NCI-H2196 treated with DMSO at 0.1 percent for 48 hours (cell line): Measurements from ENCODE around the gene ACIN1.

ENCODE experiments used
- DNase-seq: peaks from one replicate; lab custom pipeline; 2025; ENCODE audit not compliant: unreplicated experiment; lab: John Stamatoyannopoulos, UW

Gene ACIN1

DNA sequence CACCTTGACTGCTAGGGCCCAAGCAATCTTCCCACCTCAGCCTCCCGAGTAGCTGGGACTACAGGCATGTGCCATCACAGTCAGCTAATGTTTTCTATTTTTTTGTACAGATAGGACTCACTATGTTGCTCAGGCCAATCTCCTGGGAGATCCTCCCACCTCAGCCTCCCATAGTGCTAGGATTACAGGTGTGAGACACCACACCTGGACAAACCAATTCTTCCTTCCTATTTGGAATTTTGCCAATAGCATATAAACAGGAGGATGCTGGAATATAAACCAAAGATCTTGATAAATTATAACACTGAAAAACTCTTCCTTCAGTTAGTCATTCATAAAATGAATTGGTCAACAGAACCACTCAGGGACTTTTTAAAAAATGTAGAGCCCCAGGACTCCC is 8.4 kb downstream of the ACIN1 start:
- DNase-seq = no peak

DNA sequence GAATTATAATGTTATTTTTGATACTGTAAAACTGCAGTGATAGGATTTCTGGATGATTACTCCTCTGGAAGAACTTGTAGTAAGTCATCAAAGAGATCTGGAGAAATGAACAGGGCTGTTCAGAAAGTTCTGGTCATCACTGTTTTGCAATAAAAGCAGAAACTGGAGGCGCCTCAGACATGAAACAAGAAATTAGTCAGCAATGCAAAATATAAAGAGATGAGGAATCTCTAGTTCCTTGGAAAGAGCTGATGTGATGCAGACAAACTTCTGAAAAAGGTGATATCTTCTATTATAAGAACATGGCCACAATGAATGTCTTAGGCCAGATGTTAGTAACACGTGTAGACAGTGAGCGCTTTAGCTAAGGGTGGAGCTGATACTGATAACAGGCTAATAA is 9.5 kb downstream of the ACIN1 start:
- no peak for DNase-seq

DNA sequence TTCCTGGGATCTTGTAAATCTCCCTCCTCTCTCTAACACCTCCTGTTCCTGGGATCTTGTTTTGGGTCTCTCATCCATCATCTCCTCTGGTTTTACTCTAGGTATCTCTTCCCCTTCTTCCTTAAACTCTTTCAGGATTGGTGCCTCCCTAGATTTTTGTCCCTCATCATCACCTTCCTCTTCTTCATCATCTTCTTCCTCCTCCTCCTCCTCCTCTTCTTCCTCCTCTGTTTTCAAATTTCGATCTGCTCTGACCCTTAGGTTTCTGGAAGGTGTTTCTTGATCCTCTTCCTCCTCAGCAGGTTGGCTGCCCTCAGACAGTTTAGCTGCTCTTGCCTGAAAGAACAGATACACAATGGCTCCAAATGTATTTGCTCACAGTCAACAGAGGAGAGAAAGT is 14.5 kb downstream of the ACIN1 start:
- DNase-seq = no peak

DNA sequence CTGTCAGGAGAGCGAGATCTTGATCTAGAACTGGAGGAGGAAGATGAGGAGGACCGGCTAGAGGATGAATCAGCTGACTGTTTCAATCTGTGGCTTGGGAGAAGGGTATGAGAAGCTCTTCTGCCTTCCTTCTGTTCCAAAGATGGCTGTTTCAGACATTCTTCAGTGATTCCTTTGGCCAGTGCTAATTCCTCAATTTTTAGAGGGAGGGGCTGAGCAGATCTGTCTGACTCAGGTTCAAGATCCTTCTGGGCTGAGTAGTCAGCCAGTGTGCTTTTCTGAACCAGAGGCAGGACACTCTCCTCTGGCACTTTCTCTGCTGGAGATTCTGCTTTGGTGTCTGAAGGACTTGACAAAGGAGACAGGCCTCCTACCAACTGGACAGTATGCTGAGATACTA is 15.2 kb downstream of the ACIN1 start:
- DNase-seq = no peak

DNA sequence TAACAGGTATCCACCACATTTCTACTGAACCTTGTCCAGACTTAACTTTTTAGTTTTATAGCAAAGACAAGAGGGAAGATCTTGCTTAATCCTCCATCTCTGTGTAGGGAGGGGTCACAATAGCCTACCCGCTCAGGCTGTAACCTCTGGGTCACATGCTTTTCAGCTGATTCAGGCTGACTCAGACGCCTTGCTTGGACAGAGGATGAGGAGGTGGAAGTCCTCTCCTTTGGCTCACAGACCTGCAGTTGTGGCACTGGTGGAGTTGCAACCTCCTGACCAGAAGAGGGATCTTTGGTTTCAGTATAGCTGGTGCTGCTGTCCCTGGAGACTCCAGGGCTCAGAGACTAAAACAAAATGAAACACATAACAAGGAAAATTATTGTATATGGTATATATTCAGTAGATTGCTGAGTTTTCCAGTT is 16.2 kb downstream of the ACIN1 start:
- DNase-seq = no peak

DNA sequence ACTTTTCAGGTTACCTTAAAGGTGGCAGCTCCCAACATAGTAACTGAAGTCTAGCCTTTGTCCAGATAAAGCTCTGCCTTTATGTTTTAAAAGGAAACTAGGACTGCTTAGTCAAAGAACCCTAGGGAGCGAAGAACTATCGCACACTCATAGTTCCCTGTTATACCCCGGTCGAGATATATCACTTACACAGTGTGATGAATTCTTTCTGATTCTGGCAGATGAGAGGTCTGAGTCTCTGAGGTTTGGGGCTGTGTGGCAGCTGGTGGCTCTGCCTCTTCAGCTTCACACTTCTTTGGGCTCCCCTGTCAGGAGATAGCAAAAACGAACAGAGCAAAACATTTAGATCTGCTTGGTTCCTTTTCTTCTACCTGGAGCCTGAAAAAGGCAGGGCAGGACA is 17.0 kb downstream of the ACIN1 start:
- DNase-seq = no peak

DNA sequence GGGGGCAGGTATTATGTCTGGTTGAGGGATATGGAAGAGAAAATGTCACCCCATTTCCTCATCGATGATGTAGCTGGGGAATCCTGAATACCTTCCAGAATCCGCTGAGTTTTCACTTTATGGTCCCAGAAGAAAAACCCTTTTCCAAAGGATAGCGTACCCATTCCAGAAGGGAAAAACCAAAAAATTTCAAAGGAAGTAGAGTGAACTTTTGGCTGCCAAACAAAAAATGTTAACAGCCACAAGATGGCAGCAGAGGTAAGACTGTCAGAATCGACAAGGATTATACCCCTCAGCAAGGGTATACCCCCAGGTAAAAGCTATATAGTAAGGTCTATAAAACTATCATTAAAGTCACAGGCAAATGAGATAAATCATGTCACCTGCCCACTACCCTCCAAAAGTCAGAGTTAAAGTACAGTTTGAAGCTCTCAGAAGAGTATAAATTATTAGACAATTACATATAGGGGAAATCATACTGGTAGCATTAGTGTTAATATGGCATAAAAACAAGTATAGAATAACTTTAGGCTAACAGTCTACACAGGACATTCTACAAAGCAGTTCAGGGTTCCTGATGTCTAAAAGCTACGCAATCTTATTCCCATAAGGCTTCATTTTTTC is 18.0 kb downstream of the ACIN1 start:
- no peak for DNase-seq

DNA sequence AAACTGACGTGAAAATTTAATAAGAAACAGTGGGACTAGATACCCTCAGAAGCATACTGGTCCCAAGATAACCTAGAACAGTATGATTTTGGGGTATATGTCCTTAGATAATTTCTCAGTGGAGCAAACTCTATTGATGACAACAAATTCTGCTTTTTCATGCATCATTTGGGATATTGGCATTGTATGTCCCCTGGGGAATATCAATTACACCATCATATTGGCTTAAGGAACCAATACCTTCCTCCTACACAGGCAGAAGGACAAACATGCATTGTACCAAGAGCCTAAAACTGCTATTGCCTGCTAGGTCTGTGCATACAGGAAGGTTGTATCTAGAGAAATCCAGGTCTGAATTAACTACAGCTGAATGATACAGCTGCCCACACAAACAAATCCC is 20.0 kb downstream of the ACIN1 start:
- DNase-seq = no peak

DNA sequence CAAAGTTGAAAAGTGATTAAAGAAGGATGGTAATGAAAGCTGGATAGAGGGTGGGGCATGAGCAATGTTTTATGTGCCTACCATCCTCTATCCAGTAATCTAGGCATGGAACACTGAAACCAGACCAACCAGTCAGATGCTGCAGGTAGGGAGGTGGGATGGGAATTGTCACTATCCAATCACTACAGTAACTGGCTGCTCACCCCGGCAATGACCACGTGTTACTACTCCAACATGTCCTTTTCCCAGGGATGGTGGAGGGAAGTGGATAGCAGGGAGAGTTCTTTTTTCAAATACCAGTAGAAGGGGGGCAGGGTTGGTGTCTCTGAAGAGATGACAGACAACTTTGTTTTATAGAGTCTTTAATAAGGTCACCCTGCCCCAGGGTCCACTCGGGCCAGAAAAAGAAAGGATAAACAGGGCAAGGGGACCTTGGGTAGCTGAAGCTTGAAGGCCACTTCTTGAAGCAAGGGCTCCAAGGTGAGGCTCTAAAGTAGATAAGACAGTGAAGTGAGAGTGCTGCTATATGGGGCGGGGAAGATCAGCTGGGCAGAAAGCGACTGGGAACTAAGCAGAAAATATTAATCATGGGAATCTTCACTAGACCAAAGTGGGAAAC is 22.9 kb downstream of the ACIN1 start:
- no peak for DNase-seq

DNA sequence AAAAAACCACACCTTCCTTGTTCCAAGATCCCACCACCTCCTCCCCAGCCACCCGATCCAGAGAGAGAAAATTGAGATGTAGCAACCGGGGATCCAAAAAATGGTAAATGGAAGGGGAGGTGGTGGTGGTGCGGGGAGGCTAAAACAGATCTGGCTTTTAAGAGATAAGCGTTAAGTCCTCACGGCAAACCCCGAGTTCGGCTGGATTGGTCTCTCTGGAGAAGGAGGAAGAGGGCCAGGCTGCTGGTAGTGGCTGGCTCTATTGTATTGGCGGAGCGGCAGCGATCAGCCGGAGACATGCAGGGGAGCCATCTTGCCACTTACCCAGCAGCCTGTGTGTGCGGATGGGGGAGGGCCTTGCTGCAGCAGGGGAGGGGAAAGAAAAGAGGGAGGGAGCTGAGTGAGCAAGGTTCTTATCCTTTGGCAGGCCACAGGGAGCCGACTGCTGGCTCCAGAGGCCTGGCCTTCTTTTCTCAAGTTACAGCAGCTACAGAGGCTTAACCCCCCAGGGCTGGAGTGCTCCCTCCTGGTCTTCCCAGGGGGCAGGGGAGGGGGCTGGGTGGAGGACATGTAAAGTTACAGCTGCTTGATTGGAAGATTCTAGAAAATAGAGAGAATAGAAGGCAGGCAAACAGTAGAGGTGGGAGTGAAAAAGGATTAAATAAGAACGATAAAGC is 23.6 kb downstream of the ACIN1 start:
- DNase-seq = no peak

DNA sequence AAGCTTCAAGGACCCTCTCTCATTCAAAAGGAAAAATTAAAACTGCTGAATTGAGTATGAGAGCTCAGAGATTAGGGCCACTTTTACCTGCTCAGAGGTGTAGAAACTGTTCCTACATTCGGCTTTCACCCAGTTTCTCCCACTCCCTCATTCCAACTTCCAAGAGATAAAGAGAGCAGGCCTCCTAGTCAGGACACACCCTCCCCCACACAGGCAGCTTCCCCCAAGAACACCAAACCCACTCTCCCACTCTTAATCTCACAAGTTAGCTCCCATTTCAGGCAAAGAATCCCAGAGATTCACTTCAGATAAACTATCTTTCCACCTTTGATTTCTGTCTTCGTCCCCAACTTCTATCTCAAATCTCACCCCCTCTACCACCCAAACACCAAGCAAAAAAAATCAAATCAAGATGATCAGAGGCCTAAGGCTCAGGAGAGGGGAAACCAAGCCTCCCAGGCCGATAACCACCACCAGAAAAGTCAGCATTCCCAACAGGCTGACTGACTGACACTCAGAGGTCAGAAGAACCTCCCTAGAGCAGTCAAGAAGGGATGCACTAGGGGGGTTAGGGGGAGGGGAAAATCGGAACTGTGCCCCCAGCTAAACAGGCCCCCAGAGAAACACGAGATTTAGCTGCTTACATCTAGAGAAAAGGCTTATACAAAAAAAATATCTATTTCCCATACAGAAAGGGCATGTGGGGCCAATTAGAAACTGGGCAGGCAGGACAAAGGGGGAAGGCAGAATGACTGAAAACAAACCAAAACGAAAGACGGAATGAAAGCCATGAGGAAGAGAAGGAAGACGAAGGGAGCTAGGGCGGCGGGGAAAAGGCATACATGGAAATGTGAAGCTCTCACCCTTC is 24.4 kb downstream of the ACIN1 start:
- DNase-seq = no peak

DNA sequence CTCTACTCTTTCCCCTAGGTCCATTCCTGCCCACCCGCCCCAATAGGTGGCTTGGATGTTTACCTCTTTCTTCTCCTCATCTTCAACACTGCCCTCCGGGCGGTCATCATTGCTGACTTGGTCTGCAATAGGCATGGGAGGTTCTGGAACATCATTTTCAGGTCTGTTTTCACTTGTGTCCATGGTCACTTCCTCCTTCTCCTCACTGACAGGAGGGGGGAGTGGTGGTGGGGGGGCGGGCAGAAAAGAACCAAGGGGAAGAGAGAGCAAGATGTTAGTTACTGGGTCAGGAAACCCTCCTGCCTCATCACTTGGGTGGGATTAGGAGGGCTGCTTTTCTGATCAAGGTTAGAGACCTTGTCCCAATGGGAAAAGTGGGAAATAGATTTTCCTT is 25.5 kb downstream of the ACIN1 start:
- no peak for DNase-seq

DNA sequence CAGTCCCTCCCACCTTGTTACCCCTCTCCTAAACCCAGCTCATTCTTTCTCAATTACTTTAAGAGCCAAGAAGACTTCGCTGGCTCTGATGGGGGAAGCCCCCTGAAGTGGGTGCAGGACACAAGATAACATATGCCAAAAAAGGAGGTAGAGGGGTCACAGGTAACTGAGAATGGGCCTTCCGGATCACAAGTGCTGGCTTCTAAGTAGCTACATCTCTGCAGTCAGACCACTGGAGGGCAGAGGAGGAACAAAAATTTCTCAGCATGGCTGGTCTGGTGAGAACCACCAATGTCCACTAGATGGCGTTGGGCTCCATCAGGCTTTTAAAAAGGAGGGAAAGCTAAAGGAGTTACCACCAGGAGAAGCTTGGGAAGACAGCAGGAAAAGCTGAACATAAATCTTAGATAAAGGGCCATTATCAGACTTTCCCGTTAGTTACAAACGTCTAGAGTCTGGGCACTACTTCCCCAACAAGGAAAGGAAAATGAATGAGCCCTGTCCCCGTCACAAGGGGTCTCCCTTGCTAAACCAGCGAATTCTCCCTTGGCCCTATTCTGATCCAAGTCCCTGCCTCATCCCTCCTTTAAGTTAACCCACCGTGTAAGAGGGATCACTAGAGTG is 26.0 kb downstream of the ACIN1 start:
- DNase-seq = no peak

DNA sequence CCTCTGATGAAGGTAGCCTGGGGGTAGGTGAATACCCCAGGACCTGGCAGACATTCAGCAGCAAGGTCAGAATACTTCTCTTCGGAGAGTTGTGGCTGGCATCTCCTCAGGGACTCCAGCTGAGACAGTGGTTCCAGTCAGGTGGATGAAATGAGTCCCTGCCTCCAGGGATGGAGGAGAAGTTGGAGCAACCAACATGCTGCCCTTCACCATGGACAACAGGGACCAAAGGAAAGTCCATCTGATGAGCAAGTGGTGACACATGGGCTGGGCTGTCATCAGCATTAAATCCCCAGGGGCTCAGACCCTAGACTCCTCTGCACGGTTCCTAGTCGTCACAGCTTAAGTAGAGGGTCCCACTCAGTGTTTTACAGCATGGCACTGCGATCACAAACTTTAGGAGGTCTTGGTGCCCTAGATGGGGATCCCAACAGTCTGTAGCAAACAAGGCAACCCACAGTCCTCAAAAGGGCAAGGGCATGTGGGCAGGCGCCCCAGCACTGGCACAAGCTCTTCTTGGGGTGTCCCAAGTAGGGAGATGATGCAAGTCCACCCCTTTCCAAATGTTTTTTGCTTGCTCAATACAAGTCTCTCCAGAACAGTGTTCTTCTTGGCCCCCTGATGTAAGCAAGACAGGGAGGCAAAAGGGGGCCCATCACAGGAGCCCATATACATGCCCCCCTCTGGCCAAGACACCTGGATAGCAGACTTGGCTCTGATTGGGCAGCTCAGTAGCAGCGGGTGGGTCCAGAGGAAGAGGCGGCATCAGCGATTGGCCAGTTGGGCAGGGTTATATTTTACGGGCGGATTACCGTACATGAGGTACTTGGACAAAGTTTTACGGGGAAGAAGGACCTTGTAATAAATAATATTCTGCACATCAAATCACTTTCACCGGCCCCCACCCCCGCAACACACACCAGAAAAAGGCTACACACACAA is 26.8 kb downstream of the ACIN1 start:
- no peak for DNase-seq

DNA sequence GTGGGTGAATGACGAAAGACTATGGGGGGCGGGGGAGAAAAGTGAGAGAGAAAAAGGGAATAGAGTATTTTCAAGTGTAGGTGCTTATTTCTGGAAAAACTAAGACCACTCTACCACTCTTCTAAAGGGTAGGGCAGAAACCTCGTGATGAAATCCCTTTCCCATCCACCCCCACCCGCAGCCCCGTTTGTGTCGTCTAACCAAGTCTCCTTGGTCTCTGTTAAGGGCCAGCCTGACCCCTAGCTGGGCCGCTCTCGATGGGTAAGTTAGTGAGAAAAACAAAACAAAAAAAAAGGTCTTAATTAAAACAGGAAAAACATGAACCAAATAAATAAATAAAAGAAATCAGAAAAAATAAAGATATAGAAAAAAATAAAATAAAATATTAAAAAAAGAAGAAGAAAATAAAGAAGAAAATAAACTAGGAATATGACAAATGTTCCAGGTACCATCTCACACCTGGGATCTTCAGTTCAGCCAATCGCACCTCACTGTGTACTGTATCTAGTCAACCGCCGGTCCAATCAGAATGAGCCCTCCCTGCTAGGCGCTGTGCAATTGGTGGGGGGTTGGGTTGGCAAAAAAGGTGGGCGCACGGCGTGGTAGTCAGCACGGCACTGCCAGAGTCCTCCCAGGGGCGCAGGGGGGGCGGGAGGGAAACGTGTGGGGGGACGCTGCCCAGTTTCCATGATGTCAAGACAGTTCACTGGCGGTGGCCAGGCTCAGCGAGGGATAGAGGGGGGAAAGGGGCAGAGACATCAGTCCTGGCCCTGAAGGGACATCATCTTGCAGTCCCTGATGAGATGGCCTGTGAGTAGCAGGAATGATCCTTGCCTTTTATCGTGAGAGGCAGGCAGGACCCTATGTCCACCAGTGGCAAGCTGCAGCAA is 27.8 kb downstream of the ACIN1 start:
- DNase-seq = no peak

DNA sequence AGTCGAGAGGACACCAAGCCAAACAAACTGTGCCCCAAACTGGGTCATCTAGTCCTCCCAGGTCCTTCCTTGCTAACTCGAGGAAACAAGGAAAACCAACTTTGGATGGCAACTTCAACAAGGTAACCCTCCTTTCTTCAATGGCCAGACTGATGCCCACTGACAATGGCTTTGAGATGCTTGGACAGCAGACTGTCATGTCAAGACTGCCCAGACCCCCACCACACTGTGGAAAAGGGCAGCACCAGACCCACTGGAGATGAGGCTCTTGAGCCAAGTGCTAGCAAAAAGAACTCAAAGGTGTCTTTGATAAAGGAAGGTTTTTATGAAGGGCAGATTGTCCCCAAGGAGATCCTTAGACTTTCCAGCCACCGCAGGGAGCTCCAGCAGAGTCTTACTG is 28.6 kb downstream of the ACIN1 start:
- DNase-seq = no peak

DNA sequence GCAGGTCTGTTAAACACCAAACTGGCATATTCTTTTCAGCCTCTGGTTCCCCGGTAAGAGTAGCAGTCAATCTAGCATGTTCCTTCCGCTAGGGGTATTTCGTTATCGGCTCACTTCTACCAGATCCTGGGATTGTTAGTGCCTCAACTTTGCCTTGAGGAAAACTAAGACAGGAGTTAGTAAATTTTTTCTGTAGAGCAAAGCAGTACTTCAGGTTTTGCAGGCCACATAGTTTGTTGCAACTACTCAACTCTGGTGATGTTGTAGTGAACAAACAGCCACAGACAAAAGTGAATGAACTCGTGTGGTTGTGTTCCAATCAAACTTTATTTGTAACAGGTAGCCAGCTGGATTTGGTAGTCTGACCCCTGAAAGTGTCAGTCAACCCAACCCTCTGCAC is 31.3 kb downstream of the ACIN1 start:
- no peak for DNase-seq

DNA sequence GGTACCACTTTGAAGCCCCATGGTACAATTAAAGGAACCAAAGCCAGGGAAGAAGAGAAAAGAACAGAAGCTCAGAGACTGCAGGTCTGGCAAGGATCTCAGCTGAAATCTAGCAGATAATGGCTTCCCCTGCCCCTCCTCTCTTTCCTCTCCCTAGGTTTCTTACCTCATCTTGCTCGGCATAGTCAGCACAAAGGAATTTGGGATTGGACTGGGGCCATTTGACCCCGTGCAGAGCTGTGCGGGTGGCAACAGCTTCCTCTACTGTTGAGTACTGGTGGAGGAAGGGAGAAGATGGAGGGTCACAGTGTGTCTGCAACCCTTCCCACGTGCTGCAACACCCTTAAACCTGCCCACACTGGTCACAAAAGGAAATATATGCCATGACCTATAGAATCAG is 32.9 kb downstream of the ACIN1 start:
- no peak for DNase-seq

DNA sequence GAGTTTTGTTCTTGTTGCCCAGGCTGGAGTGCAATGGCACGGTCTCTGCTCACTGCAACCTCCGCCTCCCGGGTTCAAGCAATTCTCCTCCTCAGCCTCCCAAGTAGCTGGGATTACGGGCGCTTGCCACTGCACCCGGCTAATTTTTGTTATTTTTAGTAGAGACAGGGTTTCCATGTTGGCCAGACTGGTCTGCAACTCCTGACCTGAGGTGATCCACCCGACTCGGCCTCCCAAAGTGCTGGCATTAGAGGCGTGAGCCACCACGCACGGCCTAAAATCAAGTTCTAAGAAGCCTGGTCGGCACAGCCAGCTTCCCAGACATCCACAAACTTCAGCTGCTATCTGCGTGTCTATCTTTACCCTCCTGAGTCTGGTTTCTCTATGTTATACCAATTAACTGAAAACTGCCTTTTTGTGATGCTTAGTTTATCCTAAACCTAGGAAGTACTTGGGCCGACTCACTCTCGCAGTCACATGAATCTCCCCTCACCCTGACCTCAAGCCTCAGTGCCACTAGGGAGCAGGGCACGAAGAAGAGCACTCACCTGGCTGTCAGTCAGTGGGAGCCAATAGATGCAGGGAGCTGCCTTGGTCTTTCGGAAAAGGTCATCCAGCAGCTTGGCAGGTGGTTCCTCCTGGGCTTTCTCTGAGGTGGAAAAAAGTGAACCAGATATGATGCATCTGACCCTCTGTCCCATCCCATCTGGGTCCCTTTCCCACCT is 34.2 kb downstream of the ACIN1 start:
- no peak for DNase-seq
